Measurements from ENCODE around the gene CUL2. TPM values are rescaled to one million over a fixed set of nuclear protein-coding genes. Genes with fewer than 3 reads are reported as not detected.

Gene CUL2
- polyA plus RNA-seq, 1 of the 3 experiments (the other 2 are of a cell fraction) = 13.1 TPM

- no peaks in the 10 kb centered on the region for H3K27me3 ChIP-seq (ENCODE audit: insufficient read depth)
- 54% methylated on average over 13 of the region's 13 CpGs for WGBS (ENCODE audit: low lambda C conversion rate)
- CTCF ChIA-PET = interaction anchor here (0.6 to 4.0 kb wide), 20 partner anchors 9 to 1653 kb away, joined by 3 to 31 read pairs (median 4); no protein-coding TSS in a partner anchor
- H3F3A ChIP-seq (replicated peaks; ENCODE audit: insufficient read depth) = peaks cover 16% of the 10 kb centered on the region
- TF ChIP-seq MAX (IDR thresholded peaks at IDR 0.05; ENCODE audit: low read depth) (no peak), NFIC (IDR thresholded peaks at IDR 0.05; ENCODE audit: borderline replicate concordance) (no peak), GABPA (IDR thresholded peaks at IDR 0.05; ENCODE audit: low read depth) (no peak), FOXJ3 (CRISPR knock-in tag; IDR thresholded peaks at IDR 0.05) (no peak)
- H3K9me3 ChIP-seq = no peaks in the 10 kb centered on the region
- no peaks in the 10 kb centered on the region for H4K20me1 ChIP-seq (ENCODE audit: insufficient read depth)
- H3K4me3 ChIP-seq (ENCODE audit: low read depth in 2 of 2, low read length in 1 of 2) = peak overlapping the region; percentile 43 to 95
- peaks cover 0 to 21% of the 10 kb centered on the region in 2 experiments; a peak in 3 of 4 replicates for H3K4me1 ChIP-seq (ENCODE audit: control insufficient read depth in 1 of 2, insufficient read depth in 2 of 2, low read depth in 1 of 2, low read length in 1 of 2)
- no peaks in the 10 kb centered on the region for H3K36me3 ChIP-seq (replicated peaks in 1 of 2; ENCODE audit: control insufficient read depth in 1 of 2, insufficient read depth in 2 of 2, low read length in 1 of 2)
- DNase-seq = no peak
- H3K27ac ChIP-seq (ENCODE audit: low read depth in 2 of 2, low read length in 1 of 2) = peak overlapping the region; percentile 2 to 99; a peak in 3 of 4 replicates
- peak overlapping the region; percentile 91 for H2AFZ ChIP-seq (ENCODE audit: low read depth)
- POLR2A ChIA-PET = interaction anchor here (0.6 to 3.9 kb wide), 5 partner anchors 12 to 92 kb away, joined by 3 to 34 read pairs (median 3); no protein-coding TSS in a partner anchor
- H3K9me2 ChIP-seq = no peaks in the 10 kb centered on the region
- H3K79me2 ChIP-seq (ENCODE audit: insufficient read depth) = peaks cover 30% of the 10 kb centered on the region
- H3K4me2 ChIP-seq = peak overlapping the region; percentile 89
- peak overlapping the region; percentile 99; the same call in 1 of the 2 replicates for H3K9ac ChIP-seq
Measured at GRCh38 chr10:35126062-35126529, 36.0 kb upstream of the CUL2 start.

GRCh38 chr10:35124540-35124939, 34.4 kb upstream of the CUL2 start:
- POLR2A ChIA-PET = interaction anchor here (3.9 kb wide), 1 partner anchor 71 kb away, joined by 34 read pairs; no protein-coding TSS in a partner anchor
- no peaks in the 10 kb centered on the region for H3K36me3 ChIP-seq (replicated peaks in 1 of 2; ENCODE audit: control insufficient read depth in 1 of 2, insufficient read depth in 2 of 2, low read length in 1 of 2)
- CTCF ChIA-PET = no interaction called here
- TF ChIP-seq NFIC (IDR thresholded peaks at IDR 0.05; ENCODE audit: borderline replicate concordance) (no peak), GATA2 (CRISPR knock-in tag; IDR thresholded peaks at IDR 0.05) (no peak), MAX (IDR thresholded peaks at IDR 0.05; ENCODE audit: low read depth) (no peak), TCF12 (IDR thresholded peaks at IDR 0.05) (no peak), USF2 (IDR thresholded peaks at IDR 0.05; ENCODE audit: borderline replicate concordance, low read depth, low read length) (no peak), RFX5 (IDR thresholded peaks at IDR 0.05; ENCODE audit: low read length) (no peak), RCOR1 (IDR thresholded peaks at IDR 0.05; ENCODE audit: low read length) (no peak), ZBTB33 (IDR thresholded peaks at IDR 0.05; ENCODE audit: borderline replicate concordance, low read depth) (no peak), USF1 (IDR thresholded peaks at IDR 0.05; ENCODE audit: borderline replicate concordance, low read depth) (no peak), MXI1 (IDR thresholded peaks at IDR 0.05; ENCODE audit: low read depth, low read length) (no peak), PBX3 (IDR thresholded peaks at IDR 0.05) (no peak), TAF1 (IDR thresholded peaks at IDR 0.05; ENCODE audit: borderline replicate concordance, low read depth, low read length) (no peak), NRF1 (IDR thresholded peaks at IDR 0.05; ENCODE audit: low read depth, low read length) (no peak)
- 88% methylated on average over 6 of the region's 6 CpGs for WGBS (ENCODE audit: low lambda C conversion rate)
- no peak overlapping the region for H3K9ac ChIP-seq
- H3F3A ChIP-seq (replicated peaks; ENCODE audit: insufficient read depth) = peaks cover 15% of the 10 kb centered on the region
- H3K9me2 ChIP-seq = no peaks in the 10 kb centered on the region
- DNase-seq = no peak
- no peak overlapping the region for H3K4me3 ChIP-seq (ENCODE audit: low read depth in 2 of 2, low read length in 1 of 2)
- peaks cover 17% of the 10 kb centered on the region for H3K79me2 ChIP-seq (ENCODE audit: insufficient read depth)
- H2AFZ ChIP-seq (ENCODE audit: low read depth) = no peak overlapping the region
- no peak overlapping the region for H3K4me2 ChIP-seq
- peaks cover 0 to 16% of the 10 kb centered on the region in 2 experiments; a peak in 3 of 4 replicates for H3K4me1 ChIP-seq (ENCODE audit: control insufficient read depth in 1 of 2, insufficient read depth in 2 of 2, low read depth in 1 of 2, low read length in 1 of 2)
- no peak overlapping the region for H3K27ac ChIP-seq (ENCODE audit: low read depth in 2 of 2, low read length in 1 of 2)
- H3K9me3 ChIP-seq = no peaks in the 10 kb centered on the region
- no peaks in the 10 kb centered on the region for H4K20me1 ChIP-seq (ENCODE audit: insufficient read depth)
- no peaks in the 10 kb centered on the region for H3K27me3 ChIP-seq (ENCODE audit: insufficient read depth)

Data from SK-N-SH (cell line).